Duodenal mucosa (tissue), 2 donors: ENCODE measurements around the gene PRG3.

Experiments used
- H3K27ac ChIP-seq: one replicate; pipeline ENCODE4 v1.7.0; 2013; ENCODE audit warnings: low read depth, low read length
- H3K27me3 ChIP-seq, 2 donors: one replicate each; pipeline ENCODE4 v1.7.0; 2013; ENCODE audit warnings: low read length in 2 of 2, control low read depth in 1 of 2; ENCODE audit not compliant: insufficient read depth in 2 of 2, control insufficient read depth in 1 of 2
- H3K36me3 ChIP-seq, 2 donors: one replicate each; pipeline ENCODE4 v1.7.0; 2013; ENCODE audit warnings: low read length in 2 of 2, control low read depth in 1 of 2; ENCODE audit not compliant: insufficient read depth in 2 of 2, control insufficient read depth in 1 of 2
- H3K4me1 ChIP-seq, 2 donors: one replicate each; pipeline ENCODE4 v1.7.0; 2013; ENCODE audit warnings: low read length in 2 of 2, control low read depth in 1 of 2; ENCODE audit not compliant: insufficient read depth in 2 of 2, control insufficient read depth in 1 of 2
- H3K4me3 ChIP-seq, 2 donors: one replicate each; pipeline ENCODE4 v1.7.0; 2013; ENCODE audit warnings: low read length in 2 of 2, low read depth in 1 of 2
- H3K9ac ChIP-seq, 2 donors: one replicate each; pipeline ENCODE4 v1.7.0; 2013; ENCODE audit warnings: low read length in 2 of 2, low read depth in 1 of 2
- H3K9me3 ChIP-seq, 2 donors: one replicate each; pipeline ENCODE4 v1.7.0; 2013; ENCODE audit warnings: low read length in 2 of 2, control low read depth in 1 of 2; ENCODE audit not compliant: control insufficient read depth in 1 of 2

Gene PRG3

DNA sequence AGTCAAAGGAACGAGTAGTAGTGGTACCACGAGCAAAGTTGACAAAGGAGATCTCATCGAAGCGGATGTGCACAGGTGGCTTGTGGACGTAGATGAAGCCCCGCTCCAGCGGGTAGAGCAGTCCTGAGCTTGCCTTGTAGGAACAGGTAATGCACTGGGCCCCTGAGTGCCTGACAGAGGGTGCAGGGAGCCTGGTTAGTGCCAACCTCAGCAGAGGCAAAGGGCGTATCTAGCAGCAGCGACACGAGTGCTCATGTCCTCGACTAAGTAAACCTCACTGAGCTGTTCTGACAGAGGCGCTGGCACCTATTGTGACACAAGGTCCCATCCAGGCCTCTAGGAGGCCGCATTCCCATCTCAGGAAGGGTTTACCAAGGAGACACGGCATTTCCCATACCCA lies 49.2 kb downstream of the PRG3 start:
- H3K4me1 ChIP-seq, result peaks cover 15 to 19% of the 10 kb centered on the region in 2 donors
- H3K9ac ChIP-seq, result no peak overlapping the region
- no peak overlapping the region for H3K27ac ChIP-seq
- H3K36me3 ChIP-seq, result peaks cover 66 to 73% of the 10 kb centered on the region in 2 donors
- H3K27me3 ChIP-seq, result no peaks in the 10 kb centered on the region
- no peaks in the 10 kb centered on the region for H3K9me3 ChIP-seq
- no peak overlapping the region for H3K4me3 ChIP-seq

DNA sequence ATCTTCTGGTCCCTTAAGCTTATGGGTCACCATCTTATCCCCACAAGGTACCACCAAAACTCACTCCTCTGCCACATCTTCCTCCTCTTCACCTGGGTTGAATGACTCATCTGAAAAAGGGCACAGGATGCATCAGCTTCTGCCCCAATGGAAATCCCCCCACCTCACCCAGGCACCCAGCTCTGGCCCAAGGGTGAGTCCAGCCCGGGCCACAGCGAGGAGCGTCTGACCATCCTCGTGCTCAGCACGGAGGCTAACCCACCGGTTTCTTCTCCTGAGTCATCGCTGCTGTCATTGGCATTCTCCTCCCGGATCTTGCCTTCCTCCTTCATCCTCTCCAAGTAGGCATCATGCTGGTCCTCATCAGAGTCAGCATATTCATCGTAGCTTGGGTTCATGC lies 50.9 kb downstream of the PRG3 start:
- H3K9me3 ChIP-seq, result no peaks in the 10 kb centered on the region
- peaks cover 66 to 82% of the 10 kb centered on the region in 2 donors for H3K36me3 ChIP-seq
- no peak overlapping the region for H3K4me3 ChIP-seq
- H3K4me1 ChIP-seq, result peaks cover 22 to 28% of the 10 kb centered on the region in 2 donors
- no peak overlapping the region for H3K27ac ChIP-seq
- no peak overlapping the region for H3K9ac ChIP-seq
- H3K27me3 ChIP-seq, result no peaks in the 10 kb centered on the region

DNA sequence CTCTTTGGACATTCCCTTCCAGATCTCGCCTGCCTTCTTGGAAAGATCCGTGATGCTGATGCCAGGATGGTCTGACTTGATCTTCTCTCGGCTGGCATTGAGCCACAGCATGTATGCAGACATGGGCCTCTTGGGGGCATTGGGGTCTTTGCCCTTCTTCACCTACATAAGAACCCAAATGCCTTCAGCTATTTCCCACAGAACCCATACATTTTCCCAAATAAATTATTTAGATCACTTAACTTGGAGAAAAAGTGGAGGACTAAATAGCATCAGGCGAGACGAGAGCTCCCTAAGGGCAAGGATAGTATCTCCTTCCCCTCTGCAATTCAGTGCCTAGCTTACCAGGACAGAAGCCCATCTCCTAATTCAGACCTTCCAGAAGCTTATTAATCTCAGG lies 53.2 kb downstream of the PRG3 start:
- peaks cover 57 to 69% of the 10 kb centered on the region in 2 donors for H3K36me3 ChIP-seq
- H3K9ac ChIP-seq, result no peak overlapping the region
- H3K27ac ChIP-seq, result no peak overlapping the region
- H3K9me3 ChIP-seq, result no peaks in the 10 kb centered on the region
- peaks cover 25 to 28% of the 10 kb centered on the region in 2 donors for H3K4me1 ChIP-seq
- no peaks in the 10 kb centered on the region for H3K27me3 ChIP-seq
- H3K4me3 ChIP-seq, result no peak overlapping the region
